Liver (tissue), 3 donors: ENCODE measurements around the gene GPD1L.

Source experiments
- CTCF ChIP-seq: fragments of 150-350 bp; IDR thresholded peaks from 2 replicates; pipeline ENCODE4 v1.5.1; 2017; ENCODE audit warnings: improper control_type of control experiment, low read depth, low read length; ENCODE audit not compliant: missing input control
- HNF4A ChIP-seq, 2 donors: conservative IDR thresholded peaks; 2 replicates each; pipeline ENCODE4 v1.6.1; 2016; ENCODE audit warnings: antibody characterized with exemption in 2 of 2, mild to moderate bottlenecking in 2 of 2
- JUND ChIP-seq, 2 donors: IDR thresholded peaks; 2 replicates each; pipeline ENCODE4 v1.6.1; 2016; ENCODE audit warnings: antibody characterized with exemption in 2 of 2
- RAD21 ChIP-seq, 2 donors: IDR thresholded peaks; 2 replicates each; pipeline ENCODE4 v1.6.1; 2016; ENCODE audit warnings: antibody characterized with exemption in 2 of 2, mild to moderate bottlenecking in 2 of 2
- REST ChIP-seq: IDR thresholded peaks from 2 replicates; pipeline ENCODE4 v1.6.1; 2016; ENCODE audit warnings: antibody characterized with exemption, mild to moderate bottlenecking
- RXRA ChIP-seq, 2 donors: IDR thresholded peaks; 2 replicates each; pipeline ENCODE4 v1.6.1; 2017 to 2018; ENCODE audit warnings: antibody characterized with exemption in 2 of 2, mild to moderate bottlenecking in 1 of 2
- ZBTB33 ChIP-seq: IDR thresholded peaks from 2 replicates; pipeline ENCODE4 v1.6.1; 2016; ENCODE audit warnings: antibody characterized with exemption
- donor health status: healthy.
- donor health status: healthy.

GRCh38 chr3:32198714-32199113 is 92.3 kb downstream of the GPD1L start:
- TF ChIP-seq CTCF = no peak
- TF ChIP-seq REST = no peak
- no peak for TF ChIP-seq RAD21 (IDR thresholded peaks at IDR 0.05)
- no peak for TF ChIP-seq ZBTB33
- no peak for TF ChIP-seq JUND (IDR thresholded peaks at IDR 0.05)
- TF ChIP-seq HNF4A (conservative IDR thresholded peaks at IDR 0.05) = no peak
- TF ChIP-seq RXRA (IDR thresholded peaks at IDR 0.05) = no peak
